Suppressor macrophage (primary cell): Measurements from ENCODE around the gene ATG16L2.

Experiments
- DNase-seq, 4 experiments: peaks; one replicate each; pipeline ENCODE4 v3.0.0-alpha.2; 2020 to 2022

ATG16L2 gene

GRCh38 chr11:72806378-72806777, 7.8 kb upstream of the ATG16L2 start:
- peak in 1 of 4 experiments; percentile 31 for DNase-seq

GRCh38 chr11:72807021-72807693, 7.1 kb upstream of the ATG16L2 start:
- peak; percentile 66 to 95 (median 83) for DNase-seq

GRCh38 chr11:72807792-72808191, 6.4 kb upstream of the ATG16L2 start:
- DNase-seq, result peak; percentile 61 to 91 (median 80)

GRCh38 chr11:72808331-72808798, 5.8 kb upstream of the ATG16L2 start:
- DNase-seq, result peak in 3 of 4 experiments; percentile 69 to 89 (median 77)

DNA sequence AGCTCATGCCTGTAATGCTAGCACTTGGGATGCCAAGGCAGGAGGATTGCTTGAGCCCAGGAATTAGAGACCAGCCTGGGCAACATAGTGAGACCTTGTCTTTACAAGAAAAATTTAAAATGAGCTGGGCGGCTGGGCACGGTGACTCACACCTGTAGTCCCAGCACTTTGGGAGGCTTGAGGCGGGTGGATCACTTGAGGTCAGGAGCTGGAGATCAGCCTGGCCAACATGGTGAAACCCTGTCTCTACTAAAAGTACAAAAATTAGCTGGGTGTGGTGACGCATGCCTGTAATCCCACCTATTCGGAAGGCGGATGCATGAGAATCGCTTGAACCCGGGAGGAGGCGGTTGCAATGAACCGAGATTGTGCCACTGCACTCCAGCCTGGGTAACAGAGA, 2.5 kb upstream of the ATG16L2 start:
- peak in 3 of 4 experiments; percentile 32 to 39 (median 37) for DNase-seq

- DNase-seq, result peak; percentile 42 to 67 (median 54)
These were observed 1.6 kb upstream of the ATG16L2 start for GRCh38 chr11:72812604-72812966.

DNA sequence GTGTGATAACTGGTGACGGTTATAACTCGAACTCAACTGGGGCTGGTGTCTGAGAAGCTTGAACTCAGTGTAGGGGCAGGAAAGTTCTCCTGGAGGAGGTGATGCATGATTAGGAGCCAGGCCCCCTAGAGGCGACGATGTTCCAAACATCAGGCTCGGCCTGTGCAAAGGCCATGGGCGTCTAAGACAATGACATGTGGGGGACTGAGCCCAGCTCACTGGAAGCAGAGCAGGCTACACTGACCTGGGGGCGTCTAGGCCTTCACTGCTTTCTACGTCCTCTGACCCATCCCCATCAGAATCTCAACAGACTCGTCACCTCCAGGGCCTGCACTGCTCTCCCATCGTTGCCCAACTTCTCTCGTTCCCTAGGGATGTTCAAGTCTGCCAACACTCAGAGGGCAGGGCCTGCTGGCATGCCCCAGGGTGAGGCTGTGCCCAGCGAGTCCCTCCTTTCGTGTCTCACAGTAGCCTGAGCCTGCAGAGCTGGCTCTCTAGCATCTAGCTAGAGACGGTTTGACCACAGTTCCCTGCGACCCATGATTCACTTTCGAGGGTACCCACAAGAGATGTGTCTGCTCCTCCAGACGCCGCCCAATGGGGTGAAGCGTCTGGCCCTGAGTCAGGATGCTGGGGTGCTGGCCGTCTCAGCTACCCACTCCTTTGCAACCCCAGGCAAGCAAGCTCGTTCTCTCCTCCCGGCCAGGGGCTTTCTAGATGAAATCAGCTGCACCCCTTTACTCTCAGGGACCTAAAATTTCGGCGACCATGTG, 1.1 kb upstream of the ATG16L2 start:
- peak; percentile 78 to 85 (median 82) for DNase-seq

GRCh38 chr11:72813740-72814285, 398 bp upstream of the ATG16L2 start:
- peak; percentile 85 to 96 (median 92) for DNase-seq

- DNase-seq, result no peak
These were observed 953 bp downstream of the ATG16L2 start for GRCh38 chr11:72815110-72815618.

DNA sequence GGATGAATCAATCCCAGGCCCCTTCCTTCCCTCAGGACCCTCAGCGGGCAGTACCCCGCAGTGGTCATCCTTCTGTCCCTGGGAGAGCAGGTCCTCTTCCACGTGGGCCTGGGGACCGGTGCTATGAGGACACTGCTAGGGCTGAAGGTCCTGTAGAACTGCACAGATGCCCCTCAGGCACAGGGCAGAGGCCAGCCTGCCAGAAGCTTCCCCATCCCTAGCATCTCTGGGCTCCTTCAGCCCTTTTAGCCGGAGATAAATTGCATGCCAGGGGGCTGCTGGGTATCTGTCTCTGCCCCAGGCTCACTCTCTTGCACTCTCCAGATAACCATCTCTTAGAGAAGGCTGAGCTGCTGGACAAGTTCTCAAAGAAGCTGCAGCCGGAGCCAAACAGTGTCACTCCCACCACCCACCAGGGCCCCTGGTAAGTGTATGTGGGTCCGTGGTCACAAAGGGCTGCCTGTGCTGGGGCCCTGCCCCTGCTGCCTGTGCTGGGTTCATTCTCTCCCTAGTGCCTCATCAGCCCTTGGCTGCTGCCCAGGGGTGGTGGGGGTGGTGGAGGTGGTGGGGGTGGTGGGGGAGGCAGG, 2.3 kb downstream of the ATG16L2 start:
- no peak for DNase-seq

- DNase-seq, result no peak
These were observed 3.8 kb downstream of the ATG16L2 start for GRCh38 chr11:72817966-72818365.

DNA sequence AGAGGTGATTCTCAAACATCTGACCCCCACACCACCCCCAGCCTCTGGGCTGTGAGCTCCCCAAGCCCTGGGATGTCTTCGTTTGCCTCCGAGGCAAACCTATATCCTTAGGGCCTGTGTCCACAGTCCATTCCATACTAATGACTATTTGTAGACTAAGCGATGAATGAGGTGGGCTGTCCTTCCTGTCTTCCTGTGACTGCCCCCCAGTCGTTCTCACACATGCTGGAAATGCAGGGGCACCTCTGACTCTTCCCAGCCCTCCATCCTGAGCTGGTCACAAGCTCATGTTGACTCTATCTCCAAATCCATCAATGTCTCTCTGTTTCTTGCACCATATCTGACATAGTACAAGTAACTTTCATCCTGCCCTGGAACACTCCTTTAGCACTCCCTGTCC, 4.8 kb downstream of the ATG16L2 start:
- DNase-seq, result no peak

DNA sequence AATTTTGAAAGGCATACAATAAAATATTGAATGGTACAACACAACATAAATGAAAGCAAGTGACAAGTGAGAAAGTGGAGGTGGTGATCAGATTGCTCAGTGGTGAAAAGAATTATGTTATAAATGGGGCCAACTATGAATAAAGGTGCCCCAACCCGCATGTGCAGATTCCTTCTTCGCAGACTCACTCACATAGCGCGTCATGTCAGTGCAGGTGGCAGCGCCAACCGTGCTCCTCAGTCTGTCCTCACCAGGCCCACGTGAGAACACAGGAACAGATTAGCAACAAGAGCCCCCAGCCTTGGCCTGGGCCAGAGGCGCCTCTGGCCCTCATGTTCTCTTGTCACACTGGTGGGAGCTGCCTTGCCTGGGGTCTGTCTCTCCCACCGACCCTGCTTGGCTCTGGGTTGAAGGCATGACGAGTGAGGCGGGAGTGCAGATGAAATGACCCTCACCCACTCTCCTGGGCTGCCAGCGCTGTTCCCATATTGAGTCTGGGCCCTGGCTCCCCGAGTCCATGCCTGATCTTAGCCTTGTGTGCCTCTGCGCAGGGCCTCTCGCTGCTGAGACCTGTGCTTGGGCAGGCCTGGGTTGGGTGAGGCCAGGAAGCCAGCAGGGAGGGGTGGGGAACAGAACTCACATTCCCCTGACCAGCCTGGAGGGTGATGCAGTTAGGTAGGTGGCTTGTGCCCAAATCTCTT, 6.4 kb downstream of the ATG16L2 start:
- DNase-seq, result no peak

DNA sequence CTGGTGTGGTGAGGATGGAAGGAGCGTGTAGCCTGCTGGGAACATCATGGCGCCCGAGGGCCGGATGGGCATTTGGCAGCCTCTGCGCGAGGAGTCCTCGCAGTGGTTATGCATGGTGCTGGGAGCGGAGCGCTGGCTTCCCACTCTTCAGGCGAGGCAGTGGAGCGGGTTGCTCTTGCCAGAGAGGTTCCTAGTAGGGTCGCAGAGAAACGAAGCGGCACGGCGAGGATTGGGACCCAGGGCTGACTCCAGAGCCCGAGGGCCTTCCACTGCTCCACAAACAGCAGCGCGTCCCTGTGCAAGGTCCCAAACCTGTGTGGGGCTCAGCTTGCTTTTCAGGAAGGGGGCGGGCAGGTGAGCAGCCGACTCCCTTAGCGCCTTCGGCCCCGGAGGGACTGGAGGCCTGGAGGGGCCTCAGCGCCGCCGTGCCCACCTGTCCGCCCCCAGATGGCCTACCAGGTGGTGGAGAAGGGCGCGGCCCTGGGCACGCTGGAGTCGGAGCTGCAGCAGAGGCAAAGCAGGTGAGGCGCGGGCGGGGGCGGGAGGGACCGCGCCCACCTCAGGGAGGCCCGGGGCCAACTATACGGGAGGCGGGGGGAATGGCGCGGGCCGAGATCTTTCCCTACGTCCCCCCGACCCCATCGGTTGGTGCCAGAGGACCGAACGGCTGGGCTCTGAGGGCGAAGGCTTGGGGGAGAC, 7.2 kb downstream of the ATG16L2 start:
- no peak for DNase-seq

GRCh38 chr11:72821920-72822799, 7.9 kb downstream of the ATG16L2 start:
- peak; percentile 57 to 83 (median 72) for DNase-seq

DNA sequence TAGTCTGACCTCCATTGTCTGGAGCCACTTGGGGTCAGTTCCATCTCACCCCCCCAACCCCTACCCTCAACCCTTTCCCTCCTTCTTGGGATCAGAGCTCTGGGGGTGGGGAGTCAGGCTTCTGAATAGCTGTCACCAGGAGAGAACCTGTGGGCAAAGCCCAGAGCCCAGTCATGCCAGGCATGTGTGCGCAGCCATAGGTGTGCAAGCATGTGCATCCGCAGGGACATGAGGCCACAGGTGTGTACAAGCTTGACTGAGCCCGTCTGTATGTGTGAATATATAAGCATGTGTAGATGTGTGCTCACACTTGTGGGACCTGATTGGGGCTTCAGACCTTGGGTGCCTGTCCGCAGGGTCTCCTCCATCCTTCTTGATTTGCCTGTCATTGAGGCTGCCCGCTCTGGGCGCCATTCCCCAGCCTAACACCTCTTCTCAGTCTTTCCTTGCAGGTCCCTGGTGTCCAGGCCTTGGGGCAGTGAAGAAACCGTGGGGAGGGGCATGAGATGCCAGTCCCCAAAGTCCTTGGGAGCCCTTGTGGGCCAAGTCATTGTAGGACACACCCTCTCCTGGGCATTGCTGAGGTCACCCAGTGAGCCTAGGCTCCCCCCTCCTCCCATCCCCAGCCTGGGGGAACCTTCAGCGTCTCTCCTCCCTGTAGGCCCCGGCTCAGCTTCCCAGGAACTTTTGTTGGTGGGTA, 9.0 kb downstream of the ATG16L2 start:
- DNase-seq, result no peak

GRCh38 chr11:72824020-72824419, 9.8 kb downstream of the ATG16L2 start:
- DNase-seq, result no peak

- DNase-seq, result no peak
These were observed 10.7 kb downstream of the ATG16L2 start for GRCh38 chr11:72824811-72825505.

DNA sequence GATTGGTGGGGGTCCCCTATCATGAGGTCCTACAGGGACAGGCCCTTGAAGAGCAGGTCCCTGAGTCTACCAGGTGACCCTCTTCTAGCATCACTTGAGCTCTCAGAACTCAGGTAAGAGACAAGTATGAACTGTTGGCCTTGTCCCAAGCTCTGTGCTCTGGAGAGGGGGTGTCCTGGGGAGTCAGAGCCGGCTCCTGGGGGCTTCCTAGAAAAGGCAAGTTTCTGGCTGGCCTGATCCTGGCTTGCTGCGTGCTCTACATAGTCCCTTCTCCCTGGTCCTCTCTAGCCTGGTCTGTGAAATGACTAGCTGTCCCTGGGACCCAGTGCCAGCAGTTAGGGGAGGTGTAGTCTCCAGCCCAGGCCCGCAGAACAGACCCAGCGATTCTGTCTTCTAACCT, 11.4 kb downstream of the ATG16L2 start:
- no peak for DNase-seq
